Islet precursor cell (in vitro differentiated cells): Measurements from ENCODE around the gene MYO5B.
A peak's percentile ranks its signal among the peaks of the same experiment; 100 is the strongest.

Experiments used
- DNase-seq: peaks from one replicate; pipeline ENCODE4 v3.0.0-alpha.2; 2018

MYO5B gene

DNA sequence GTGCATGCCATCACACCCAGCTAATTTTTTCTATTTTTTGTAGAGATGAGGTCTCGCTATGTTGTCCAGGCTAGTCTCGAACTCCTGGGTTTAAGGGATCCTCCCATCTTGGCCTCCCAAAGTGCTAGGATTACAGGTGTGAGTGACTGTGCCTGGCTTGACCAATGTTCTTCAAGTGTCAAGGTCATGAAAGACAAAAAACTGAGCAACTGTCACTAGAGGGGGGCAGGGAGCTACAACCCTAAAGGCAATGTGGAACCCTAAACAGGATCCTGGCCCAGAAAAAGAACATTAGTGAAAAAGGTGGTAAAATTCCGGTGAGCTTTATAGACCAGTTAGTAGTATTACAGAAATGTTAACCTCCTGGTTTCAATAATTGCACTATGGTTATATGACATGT lies 7.3 kb downstream of the MYO5B start:
- no peak for DNase-seq

DNA sequence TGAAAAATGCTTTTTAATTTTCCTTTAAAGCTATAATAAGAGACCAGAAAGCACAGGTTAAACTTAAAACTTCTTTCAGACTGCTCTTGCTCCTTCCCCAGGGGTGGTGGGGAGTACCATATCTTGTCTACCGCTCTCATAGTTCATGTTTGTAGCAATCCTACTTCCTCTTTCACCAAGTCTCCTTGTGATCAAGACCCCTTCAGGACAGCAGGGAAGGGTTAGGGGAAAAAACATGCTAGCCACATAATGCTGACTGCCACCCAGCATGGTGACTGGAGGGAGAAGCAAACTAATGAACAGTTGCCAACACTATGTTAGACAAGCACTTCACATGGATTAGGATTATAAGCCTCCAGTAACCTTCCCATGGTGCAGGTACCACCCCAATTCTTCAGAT lies 8.6 kb downstream of the MYO5B start:
- DNase-seq, result no peak

DNA sequence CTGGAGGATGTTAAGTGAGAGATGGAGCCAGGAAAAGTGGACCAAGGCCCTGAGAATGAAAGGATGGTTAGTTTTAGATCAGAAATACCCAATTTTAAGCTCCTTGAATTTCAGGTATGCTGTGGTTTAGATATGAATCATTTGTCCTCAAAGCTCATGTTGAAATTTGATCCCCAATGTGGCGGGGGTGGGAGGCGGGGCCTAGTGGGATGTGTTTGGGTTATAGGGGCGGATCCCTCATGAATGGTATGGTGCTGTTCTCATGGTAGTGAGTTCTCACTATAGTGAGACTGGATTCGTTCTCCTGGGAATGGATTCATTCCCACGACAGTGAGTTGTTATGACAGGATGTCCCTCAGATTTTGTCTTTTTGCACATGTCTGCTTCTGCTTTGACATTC lies 11.4 kb downstream of the MYO5B start:
- no peak for DNase-seq

DNA sequence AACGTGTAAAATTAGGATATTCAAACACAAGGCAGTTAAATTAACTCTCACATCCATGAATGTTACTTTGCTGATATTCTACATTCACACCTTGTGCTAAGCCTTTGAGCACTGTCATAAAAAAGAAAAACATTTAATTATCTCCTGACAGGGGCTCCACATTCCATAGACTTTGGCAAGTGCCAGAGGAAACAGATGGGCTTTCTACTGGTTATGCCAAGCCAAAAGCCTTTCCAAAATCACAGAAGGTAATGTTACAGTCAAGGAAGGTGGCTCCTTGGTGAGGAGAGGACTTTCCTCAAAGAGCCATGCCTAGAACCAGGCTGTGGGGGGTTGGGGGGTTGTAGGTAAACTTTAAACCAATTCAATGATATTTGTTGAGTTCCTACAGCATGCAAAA lies 12.4 kb downstream of the MYO5B start:
- no peak for DNase-seq

DNA sequence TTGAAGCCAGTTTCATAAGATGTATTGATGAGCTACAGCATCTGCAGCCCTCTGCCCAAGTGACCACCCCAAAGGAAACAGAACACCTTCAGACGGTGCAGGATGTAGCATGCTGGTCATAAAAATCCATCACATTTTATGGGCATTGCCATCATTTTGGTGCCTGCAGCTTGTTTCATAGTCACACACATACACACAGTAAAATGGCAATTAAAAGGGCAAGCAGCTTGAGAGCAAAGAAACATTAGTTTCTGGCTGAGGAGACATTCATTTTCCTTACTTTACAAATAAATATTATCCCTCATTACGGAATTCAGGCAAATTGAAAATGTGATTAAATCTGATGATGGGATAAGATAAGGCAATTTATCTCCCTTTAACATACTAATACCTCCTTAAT lies 13.4 kb downstream of the MYO5B start:
- no peak for DNase-seq

DNA sequence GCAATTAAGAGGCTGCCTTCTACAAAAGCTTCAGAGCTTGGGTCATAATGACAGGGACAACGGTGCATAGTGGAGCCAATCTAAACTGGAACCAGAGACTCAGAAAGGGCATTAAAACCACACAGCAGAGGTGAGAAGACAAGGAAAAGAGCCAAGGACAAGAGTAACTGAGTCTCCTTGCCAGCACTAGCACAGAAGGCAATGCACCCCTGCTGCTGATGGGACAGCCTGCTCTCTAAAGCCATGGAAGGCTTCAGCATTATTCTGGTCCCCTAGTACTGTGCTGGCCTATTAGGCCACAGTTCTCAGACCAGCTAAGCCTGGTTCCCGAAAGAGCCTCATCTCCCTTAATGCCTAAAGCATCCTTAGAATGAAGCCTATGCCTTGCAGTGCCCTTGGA lies 15.5 kb downstream of the MYO5B start:
- DNase-seq, result no peak

DNA sequence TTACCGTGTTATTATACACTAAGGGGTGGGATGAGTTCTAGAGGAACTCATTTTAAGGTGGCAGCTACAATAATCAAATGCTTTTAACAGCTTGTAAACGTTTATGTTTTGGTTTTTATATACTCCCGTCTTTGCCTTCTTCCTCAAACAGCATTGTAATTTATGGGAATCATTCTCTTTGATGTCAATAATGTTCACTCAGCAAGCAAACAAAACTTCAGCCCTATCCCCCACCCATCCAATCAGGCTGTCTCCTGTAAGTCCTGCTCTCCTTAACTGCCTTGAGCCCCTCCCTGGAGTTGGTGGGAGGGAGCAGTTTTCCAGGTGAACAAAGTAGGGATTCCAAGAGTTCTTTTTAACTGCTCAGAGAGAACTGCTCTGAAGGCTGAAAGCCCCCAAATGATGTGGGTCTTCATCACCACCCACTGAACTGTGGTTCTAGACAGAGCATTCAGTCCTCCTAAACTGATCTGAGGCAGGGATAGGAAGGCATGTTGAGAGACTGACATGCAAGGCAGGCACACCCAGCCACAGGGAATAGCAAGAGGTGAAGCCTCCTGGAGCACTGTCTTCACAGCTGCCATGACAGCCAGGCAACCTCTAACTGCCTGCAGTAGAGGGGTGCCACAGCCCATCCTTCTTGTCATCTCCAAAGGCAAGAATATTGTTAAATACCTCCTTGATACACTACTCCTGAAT lies 17.5 kb downstream of the MYO5B start:
- no peak for DNase-seq

DNA sequence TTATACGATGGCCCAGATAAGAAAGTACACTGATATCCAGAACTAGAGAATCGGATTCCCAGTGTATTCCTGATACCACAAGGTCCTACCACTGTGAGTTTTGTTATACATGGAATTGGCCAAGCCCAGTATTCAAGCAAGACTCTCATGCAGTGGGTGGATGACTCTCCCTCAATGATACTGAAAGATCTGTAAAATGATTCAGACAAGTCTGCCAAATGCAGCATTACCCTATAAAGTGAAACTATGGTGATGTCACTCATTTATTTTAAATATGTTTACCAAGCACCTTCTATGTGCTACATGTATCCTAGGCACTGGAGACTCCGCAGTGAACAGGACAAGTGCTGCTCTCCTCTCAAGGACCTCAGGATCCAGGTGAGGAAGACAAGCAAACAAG lies 22.6 kb downstream of the MYO5B start:
- no peak for DNase-seq

DNA sequence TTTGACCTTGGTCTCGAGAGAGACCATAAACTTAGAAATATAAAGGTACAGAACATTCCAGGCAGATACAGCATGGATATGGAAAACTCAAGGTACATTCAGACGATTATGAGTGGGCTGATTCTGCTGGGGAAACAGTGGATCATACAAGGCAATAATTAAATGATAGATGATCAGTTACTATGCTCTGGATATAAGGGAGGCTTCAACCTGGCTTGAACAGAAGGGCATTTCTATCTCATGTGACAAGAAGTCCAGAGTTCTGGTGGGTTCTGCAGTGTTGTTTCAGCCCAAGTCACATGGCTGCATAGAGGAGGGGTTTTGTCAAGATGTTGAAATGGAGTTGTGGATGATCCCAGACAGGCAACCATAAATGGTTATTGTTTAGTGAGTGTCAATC lies 23.5 kb downstream of the MYO5B start:
- DNase-seq, result no peak

DNA sequence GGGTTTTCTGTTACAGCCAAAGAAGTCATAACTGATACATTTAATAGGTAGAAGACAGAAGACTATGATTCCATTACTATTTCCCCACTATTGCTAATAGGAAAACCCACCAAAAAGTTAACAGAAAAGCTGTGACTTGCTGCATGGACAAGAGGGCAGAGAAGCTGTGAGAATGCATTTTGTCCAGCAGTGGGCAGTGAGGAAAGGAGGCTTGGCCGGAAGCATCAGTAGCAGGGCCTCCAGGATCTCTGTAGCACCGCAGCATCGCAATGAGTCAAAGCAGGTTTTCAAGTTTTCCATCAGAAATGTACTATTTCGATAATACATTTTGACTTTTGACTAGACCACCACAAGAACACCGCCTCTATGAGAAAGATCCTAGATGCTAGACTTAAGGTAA lies 24.9 kb downstream of the MYO5B start:
- no peak for DNase-seq

DNA sequence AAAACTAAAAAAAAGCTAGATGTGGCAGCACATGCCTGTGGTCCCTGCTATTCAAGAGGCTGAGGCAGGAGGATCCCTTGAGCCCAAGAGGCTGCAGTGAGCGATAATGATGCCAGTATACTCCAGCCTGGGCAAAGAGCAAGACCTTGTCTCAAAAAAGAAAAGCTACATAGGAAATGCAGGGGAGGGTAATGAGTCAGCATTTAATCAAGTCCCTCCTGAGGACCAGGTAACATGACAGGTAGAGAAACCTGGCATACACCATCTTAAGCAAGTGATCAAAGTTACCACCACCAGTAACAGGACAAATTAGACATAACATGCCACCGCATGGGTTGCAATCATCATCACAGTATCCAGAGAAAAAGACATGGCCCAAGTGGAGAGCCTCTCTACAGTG lies 25.8 kb downstream of the MYO5B start:
- DNase-seq, result no peak

DNA sequence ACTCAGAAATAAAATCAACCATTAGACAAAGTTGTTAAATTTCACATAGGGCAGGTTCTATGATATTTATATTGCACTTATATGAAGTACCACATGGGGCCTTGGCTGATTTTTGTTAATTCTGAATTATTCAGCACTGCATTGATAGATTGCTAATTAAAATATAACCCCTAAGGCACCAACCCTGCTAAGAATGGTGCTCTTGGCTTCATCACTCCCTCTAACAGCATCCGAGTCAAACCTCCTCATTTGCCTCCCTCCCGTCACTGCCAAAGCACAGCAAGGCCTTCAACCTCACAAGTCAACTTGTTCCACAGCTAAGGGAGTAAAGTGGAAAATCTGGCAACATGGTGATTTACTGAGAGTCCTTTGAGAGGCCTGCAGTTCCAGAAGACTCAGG lies 27.0 kb downstream of the MYO5B start:
- DNase-seq, result no peak

DNA sequence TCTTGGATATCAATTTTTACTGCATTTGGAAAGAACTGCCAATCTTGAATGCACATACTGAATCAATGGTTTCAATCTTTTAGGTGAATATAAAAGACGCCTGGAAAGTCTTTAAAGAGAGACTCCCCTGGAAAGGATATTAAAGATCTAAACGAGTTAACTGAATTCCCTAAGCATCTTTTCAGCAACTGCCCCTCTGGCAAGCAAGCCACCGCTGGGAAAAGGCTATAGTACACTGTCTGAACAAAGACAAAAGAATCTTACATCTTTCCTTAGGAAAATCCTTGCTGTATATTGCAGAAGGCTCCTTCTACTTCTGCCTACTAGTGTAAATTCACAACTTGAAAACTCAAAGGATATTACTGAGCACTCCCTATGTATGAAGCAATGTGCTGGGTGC lies 28.0 kb downstream of the MYO5B start:
- DNase-seq, result no peak

DNA sequence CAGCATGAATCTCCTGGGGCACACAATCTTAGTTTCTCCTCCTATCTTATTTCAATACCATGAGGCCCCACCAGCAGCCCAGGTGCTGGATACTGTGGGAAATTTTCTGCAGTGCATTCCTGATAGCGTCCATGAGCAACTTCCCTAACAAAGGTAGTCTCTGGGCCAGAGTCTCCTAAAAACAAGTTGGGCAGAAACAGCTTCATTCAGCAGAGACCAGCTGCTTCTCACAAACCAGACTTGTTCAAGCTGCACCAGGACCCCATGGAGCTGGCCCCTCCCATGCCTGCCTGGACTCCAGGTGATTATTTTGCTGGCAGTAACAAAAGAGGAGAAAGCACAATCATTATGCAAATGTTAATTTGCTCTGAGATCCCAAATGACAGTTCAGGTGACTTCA lies 31.4 kb downstream of the MYO5B start:
- DNase-seq, result peak; percentile 57

DNA sequence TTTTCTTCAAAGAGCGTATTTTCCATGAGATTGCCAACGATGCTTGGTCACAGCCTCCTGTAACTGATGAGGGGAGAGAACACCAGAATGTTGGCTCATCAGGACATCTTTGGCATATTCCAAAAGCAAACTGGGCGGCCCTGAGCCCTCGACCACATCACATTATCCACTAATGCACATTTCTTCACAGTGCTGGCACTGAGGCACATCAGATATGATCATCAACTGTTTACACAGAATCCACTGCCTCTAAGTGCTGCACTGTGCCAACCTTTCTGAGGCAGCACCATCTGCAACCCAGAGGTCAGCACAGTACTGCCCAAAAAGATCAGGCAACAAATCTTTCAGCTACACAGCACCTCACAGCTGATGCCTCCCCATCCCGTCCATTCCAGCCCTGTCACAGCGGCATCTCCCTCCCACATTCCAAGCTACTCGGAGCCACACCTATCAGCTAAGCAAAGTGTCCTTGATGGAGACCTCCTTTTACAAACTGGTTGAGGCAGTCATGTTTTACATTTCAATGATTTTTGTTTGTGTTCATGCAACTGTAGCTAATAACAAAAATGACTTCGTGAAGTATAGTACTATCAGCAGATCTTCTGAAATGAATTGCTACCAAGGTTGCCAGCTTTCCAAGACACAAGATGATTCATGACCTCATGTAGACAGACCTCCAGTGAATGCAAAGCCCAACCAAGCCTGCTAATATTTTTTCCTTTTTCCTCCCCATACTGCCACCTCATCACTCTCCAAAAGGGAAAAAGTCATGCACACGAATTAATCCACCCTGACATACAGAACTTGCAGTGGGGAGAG lies 32.3 kb downstream of the MYO5B start:
- DNase-seq, result peak; percentile 65

DNA sequence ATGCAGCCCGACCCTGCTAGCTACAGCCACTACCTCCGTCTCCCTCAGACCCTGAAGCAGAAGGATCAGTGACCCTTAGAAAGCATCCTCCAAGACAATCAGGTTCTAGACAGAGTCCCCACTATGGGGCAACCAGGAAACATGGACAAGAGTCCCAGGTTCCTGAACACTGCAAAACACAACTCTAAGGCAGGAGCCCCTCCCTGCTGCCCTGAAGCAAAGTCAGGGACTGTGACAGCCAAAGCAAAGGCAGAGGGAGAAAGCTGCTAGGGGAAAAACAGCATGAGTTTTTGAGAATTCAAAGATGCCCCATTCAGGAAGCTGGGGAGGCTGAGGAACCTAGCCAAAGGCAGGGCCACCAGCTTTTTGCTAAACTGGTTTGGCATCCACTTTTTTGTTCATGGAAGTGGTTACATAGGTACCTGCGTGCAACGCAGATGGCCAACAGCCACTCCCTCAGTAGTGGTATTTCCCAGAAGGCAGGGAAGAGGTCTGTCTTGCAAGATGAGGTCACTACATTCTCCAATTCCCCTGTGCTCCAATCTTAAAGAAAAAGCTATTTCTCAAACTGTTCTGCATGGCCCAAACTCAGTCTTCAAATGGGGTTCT lies 33.2 kb downstream of the MYO5B start:
- DNase-seq, result peak; percentile 73

DNA sequence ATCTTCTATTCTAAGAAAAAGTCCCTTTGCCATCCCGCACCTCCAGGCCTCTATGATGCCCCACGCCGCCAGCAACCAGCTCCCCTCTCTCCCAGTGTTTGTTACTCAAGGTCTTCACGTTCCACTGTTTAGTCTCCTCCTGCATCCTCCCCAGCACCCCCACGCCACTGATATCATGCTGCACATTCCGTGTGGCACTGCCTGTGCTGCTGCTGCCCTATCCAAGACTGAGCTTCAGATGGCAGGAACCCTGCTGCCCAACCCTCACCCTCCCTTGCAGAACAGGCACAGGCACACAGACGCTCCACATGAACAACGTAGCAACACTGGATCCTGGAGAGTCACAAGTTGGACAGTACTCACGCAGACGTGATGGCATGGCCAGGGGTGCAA lies 35.3 kb downstream of the MYO5B start:
- DNase-seq, result no peak

DNA sequence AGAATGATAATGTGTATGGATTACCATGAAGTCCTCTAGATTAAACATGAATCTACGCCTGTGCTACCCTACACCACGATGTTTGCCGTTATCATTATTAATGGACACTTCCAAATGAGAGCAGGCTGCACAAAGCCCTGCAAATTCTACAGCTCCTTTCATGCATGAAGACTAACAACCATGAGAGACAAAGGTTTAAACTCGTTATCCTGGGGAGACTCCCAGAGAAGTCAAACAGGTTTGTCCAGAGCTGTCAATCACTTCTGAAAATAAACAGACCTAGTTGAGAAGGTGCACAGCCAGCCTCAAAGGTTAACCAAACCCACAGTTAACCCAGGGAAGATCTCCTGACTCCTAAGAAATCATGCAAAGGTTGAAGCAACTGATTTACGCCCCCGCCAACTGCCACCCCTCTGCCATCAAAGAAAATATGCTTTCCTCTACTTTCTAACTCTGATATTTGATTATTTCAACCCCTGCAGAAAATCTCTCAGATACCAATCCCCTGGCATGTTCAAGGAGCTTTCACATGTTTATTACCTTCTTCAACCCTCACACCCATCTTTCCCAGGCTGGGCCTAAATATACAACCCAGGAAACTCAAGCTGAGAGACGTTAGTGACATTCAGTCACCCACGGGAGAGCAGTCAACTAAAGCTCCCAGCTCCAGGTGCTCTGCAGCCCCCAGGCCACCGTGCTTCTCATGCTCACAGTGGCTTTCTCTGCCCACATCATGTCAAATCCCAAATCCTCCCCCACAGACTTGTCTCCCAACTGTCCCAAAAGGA lies 35.9 kb downstream of the MYO5B start:
- DNase-seq, result peak; percentile 84

DNA sequence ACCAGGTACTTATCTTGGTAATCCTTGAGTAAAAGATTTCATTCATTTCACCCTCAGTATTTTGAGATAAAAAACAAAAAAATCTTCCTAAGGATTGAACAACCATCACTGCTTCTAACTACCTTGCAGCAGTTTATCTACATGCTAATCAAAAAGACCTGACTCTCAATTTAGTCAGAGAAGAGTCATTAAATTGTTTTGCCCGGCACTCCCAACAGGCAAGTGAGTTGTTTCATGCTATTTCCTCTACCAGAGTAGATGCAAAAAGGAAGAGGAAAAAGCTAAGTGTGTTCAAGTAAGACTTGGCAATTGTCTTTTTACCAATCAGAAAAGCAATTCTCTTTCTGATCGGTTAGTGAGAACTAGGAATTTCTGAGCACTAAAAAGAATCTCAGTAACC lies 39.5 kb downstream of the MYO5B start:
- DNase-seq, result no peak

DNA sequence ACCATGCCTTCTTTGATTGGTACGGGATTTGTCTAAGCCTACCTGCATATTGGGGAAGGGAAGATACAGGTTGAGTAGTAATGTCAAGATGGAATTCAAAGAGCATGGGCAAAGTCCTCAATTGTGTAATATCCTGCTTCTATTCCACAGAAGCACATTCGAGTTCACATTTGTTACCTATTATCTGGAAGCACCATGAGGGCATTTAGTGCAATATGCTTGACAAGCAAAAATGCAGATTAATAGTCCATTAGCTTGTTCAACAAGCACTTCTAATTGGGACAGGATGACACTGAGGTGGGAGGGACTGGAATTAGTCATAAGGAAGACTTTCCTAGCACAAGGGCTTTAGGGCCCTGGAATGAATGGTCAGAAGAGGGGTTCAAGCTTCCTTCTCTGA lies 40.5 kb downstream of the MYO5B start:
- no peak for DNase-seq

DNA sequence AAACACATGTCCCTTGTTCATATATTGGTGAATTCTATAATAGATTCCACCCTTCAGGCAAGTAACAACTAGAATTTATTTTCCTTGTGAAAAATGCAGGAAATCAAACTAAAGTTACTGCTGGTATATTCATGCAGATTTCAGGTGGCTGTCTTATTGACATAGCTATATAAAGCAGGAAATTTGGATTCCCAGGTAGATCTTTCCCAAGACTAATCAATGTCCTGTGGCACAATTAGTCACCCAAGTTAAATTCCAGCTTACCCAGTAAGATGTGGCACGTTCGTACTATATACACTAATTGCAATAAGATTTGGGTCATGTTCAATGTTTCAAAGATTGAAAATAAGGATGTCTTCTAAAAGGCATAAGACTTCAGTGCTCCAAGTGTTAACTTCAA lies 42.0 kb downstream of the MYO5B start:
- DNase-seq, result no peak

DNA sequence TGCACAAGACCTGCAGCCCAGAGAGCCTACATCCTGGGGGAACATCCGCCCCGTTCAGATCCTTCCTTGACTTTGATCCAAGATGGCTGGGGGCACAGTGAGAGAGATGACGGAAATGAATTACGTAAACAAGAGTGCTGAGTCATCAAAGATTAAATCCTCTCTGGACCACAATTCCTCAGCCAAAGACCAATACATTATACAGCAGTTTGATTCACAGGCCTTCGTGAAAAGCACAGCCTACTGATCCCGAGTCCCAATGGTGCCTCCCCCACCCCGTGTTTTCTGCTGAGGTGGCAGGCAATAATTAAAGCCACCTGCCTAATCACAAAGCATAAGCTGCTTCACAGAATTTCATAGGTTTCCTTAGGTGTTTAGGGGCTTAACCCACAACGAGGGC lies 43.0 kb downstream of the MYO5B start:
- DNase-seq, result no peak

DNA sequence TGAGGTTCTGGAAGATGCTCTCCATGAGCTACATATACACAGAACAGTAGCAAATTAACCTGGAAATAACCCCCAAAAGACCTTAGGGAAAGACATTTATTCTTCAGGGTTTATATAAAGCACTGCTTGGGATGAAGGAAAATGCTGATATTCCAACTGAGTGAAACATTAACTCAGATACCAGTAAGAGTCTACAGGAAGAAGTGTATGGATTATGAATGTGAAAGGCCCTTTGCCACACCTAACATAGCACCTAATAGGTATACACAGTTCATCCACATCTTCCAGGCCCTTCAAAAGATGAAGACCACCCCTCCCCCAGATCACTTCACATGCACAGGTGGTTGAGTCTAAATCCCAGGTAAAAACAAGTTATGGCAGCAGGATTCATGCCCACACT lies 50.4 kb downstream of the MYO5B start:
- no peak for DNase-seq

DNA sequence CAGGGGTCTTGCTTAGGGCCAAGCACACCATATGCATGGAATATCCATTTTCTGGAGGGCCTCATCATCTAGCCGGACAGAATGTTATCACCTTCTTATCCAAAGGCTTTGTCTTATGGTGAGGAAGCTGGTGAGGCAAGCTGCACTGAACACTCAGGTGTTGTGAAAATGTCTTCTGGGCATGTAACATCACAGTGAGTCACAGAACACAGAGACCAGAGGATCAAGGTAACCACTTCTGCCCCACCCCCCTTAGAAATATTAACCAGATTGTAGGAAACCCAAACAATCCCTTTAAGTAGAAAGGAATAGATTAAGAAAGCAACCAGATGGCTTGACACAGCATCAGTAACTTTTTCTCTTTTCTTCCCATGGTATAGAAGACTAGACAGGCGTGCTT lies 51.1 kb downstream of the MYO5B start:
- DNase-seq, result no peak
